ENCODE data around the gene REV3L.
"Not testable (repeated sequence)": the region's sequence is repeated elsewhere in the genome, so short reads cannot be mapped to it uniquely, and the experiment has no call there.

REV3L gene

GRCh38 chr6:111283707-111284106, 199.3 kb downstream of the REV3L start:
- no peak for DNase-seq

DNA sequence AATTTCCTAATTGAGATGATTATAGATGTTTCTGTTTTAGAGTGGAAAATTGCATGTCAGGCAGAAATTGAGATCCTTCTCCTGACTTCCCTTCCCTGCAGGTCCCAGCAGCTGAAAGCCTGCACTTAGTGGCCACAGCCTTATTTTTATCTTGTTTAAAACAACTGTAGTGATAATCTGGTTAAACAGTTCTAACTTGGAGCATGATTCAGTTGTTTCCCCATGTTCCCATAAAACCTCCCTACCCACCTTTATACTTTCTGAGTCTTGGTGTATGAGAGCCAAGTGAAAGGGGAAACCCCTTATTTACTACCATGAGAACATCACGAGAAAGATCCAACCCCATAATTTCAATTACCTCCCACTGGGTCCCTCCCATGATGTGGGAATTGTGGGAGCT, 200.5 kb downstream of the REV3L start:
- DNase-seq, result no peak

GRCh38 chr6:111280445-111280955, 202.5 kb downstream of the REV3L start:
- DNase-seq, result no peak

DNA sequence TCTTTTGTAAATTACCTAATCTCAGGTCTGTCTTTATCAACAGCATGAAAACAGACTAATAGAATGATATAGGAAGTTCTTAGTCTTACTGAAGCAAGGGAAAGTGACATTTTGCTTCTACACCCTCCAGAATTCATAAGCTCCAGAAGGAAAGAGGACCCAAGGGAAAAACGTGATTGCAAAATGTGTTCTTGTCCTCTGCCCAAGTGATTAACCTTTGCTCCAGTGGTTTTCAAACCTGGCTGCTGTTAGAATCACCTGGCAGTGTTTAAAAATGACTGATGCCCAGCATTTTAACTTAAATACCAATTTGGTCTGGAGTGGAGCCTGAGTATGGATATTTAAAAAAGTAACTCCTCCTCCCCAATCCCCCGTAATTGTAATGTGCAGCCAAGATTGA, 204.3 kb downstream of the REV3L start:
- no peak for DNase-seq

DNA sequence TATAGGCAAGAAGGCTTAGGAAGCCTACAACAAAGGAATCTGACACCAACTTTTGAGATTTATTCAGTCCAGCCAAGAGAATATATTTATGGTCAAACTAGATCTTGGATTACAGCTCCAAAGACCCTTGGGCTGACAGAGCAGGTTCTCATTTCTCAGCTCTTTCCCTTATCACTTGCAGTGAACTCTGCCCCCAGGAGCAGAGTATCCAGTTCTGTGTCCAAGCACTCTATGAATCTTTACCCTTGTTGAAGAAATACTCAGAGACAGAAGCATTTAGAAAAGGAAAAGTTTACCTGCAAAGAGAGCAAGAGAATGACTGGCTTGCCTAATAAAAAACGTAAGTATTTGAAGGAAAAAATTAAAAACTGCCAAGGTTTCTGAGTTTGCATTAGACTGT, 205.2 kb downstream of the REV3L start:
- DNase-seq, result no peak

DNA sequence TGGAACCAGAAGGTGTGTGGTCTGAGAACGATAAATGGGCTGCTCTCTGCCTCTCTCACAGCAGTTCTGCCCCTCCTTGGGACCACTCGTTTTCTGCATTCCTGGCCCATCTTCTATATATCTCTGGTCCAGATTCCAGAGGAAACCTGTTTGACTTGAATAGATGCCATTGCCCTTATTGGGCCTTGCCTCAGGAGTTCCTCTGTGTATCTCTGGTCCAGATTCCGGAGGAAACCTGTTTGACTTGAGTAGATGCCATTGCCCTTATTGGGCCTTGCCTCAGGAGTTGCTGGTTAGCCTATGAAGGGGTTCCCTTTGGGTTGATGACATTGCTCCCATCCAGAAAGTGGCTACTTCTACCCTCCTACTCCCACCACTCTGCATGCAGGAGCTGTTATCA, 206.3 kb downstream of the REV3L start:
- no peak for DNase-seq

DNA sequence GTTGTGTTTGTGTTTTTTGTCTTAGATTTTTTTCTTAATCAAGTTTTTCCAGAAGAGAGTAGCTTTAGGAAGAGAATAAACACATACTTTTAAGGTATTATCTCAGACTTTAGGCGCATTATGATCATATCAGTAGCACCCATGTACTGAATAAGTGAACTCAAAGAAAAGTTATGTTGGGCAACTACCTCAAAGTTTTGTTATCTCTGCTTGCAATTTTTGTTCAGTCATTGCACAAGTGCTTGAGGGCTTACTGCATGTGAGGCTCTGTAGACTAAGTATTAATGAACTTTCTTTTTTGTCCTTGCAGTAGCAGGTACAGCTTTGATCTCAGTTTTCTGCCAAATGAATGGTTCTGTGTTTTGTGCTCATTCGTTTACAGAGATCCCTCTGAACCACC, 206.7 kb downstream of the REV3L start:
- DNase-seq, result no peak

DNA sequence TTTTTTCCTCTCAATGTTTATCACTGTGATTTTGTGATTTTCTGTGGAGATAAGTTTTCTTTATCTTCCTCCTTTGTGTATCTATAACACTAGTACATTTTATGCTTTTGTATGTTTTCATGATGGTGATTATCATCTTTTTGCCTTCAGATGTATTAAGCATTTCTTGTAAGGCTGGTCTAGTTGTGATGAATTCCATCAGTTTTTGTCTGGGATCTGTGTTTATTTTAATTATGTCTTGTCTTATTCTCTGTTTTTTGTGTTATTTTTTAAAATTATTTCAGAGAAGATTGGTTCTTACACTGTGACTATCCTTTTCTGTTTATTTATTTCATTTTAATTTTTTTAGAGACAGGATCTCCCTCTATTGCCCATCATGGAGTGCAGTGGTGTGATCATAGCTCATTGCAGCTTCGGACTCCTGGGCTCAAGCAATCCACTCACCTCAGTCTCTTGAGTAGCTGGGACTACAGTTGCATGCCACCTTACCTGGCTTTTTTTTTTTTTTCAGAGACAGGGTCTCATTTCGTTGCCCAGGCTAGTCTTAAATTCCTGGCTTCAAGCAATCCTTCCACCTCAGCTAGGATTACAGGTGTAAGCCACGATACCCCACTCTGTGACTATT, 208.3 kb downstream of the REV3L start:
- no peak for DNase-seq

GRCh38 chr6:111270121-111270520, 212.9 kb downstream of the REV3L start:
- DNase-seq, result no peak

GRCh38 chr6:111269401-111269970, 213.5 kb downstream of the REV3L start:
- DNase-seq, result no peak

- DNase-seq, result no peak
Measured at GRCh38 chr6:111267764-111268333, 215.2 kb downstream of the REV3L start.

DNA sequence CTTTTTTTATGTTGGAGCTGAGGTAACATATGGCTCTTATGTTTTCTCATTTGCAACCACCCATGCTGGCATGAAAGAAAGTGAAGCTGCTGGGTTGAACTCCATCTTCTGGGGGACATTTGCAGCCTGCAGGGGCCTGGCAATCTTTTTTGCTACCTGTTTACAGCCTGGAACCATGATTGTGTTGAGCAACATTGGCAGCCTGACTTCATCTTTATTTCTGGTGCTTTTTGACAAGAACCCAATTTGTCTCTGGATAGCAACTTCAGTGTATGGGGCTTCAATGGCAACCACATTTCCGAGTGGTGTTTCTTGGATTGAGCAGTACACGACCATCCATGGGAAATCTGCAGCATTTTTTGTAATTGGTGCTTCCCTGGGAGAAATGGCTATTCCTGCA, 216.7 kb downstream of the REV3L start:
- no peak for DNase-seq

DNA sequence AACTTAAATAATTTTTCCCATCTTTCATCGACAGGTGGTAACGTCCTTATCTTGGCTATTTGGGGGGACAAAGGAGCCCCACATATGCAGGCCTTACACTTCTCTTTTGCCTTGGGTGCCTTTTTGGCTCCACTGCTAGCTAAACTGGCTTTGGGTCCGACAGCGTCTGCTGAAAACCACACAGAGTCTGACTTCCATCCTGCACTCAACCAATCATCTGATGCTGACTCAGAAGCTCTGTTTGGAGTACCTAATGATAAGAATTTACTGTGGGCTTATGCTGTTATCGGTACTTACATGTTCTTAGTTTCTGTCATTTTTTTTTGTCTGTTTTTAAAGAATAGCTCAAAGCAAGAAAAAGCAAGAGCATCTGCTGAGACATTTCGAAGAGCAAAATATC, 217.2 kb downstream of the REV3L start:
- DNase-seq, result no peak

DNA sequence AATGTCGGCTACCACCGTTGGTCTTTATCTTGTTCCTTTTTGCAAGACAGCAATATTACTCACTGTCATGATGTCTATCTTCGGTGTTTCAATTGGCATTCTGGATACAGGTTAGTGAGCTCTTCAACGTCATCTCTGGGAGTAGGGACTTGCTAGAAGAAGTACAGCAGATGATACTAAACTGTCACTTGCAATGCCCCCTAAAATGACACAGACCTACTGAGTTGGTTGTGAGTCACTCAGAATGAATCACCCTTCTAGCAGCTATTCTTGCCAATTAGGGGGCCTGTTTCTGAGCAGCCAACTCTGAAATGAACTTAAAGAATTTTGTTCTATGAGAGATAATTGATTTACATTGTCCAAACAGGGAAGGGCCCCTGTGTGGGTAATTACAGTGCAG, 219.2 kb downstream of the REV3L start:
- peak; percentile 36 for DNase-seq

GRCh38 chr6:111260570-111261298, 222.3 kb downstream of the REV3L start:
- DNase-seq, result no peak

DNA sequence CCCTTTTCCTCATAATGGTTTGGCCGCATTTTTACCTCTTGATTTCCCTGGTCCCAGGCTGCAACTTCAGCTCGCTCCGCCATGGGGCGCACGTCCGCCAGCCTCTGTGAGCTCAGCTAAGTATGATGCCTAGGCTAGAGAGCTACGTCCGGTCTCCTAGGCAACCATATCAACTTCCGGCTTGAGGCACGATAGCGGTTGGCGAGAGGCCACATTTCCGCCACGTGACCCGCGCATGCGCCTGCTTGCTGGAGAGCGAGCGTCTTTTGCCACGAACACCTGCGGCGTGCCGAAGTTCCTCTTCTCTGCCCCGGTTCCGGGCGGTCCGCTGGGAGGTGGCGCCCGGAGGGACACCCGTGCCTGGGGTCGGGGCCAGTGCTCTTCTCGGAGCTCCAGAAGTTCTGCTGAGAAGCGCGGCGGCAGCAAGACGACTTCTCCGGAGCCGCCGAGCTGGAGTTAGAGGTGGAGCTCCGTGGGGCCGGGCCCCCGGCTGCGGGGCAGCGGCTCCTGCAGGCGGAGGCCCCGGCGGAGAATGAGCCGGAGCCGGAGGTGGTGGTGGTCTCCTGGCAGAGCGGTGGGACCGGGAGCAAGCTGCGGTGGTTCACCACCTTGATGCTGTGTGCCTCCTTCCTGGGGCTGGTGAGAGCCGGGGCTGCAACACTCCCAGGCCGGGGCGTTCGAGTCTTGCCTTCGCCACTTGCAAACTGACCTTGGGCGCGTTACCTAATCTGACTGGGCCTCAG, 223.8 kb downstream of the REV3L start:
- peak; percentile 99 for DNase-seq

DNA sequence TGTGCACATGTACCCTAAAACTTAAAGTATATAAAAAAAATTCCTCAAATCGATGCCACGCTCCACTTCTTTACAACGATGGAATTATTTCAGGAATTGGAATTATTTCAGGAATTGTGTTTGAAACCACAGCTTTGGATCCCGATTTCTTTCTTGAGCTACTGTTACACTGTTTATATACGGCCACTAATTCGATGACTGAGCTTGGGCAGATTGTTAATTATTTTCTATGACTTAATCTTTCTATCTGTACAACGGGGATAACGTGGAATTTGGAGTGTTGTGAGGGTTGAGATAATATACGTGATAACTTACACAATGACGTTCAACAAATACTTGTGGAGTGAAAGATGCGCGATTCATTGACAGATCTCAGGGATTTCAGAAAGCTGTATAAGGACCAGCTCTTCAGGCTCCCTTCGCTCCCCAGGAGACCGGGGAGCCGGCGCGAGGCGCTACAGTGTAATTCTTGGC, 224.4 kb downstream of the REV3L start:
- no peak for DNase-seq

GRCh38 chr6:111258010-111258409, 225.0 kb downstream of the REV3L start:
- no peak for DNase-seq

GRCh38 chr6:111256646-111257045, 226.4 kb downstream of the REV3L start:
- no peak for DNase-seq

GRCh38 chr6:111255838-111256237, 227.2 kb downstream of the REV3L start:
- not testable (repeated sequence) for DNase-seq

- DNase-seq, result no peak
Measured at GRCh38 chr6:111254779-111255166, 228.2 kb downstream of the REV3L start.

DNA sequence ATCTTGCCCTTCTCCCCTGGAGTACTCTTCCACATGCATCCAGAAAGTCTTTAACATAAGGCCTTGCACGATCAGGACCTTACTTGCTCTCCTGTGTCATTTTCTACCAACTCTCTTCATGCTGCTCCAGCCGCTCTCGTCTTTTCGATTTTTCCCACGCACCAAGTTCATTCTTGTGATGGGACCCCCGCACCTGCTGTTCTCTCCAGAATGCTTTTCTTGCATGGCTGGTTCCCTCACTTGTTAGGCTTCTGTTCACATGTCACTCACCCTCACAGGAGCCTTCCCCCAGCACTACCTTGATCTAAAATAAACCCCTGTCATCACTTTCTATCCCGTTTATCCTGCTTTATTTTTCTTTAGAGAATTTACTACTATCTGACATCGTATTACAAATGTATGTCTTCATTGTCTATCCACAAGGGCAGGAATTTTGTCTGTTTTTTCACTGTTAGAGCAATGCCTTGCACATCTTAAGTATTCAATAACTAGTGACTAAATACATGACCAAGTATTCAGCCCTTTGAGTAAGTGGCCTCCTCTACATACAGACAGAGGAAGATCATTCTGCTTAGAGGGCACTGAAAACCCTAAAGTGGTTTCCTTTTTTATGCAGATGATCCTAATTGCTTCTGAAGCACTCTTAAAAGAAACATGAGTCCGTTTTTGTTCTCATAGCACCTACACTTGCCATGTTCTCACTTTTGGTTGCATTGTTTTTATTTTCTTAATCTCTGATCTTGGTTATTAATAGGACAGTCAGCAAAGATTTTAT, 228.8 kb downstream of the REV3L start:
- no peak for DNase-seq

All from activated CD4-positive, alpha-beta T cell treated with anti-CD3 and anti-CD28 coated beads, Interleukin-10, Interleukin-2, amounts not matched to agents 100 ng/mL and 50 ng/mL, durations not matched to agents 16 hours and 8 hours (primary cell).